Choroid plexus epithelial cell (primary cell): ENCODE measurements around the gene ECM2.
"Not testable (repeated sequence)": the region's sequence is repeated elsewhere in the genome, so short reads cannot be mapped to it uniquely, and the experiment has no call there.

Source experiments
- DNase-seq: peaks from one replicate; pipeline ENCODE4 v3.0.0-alpha.2; 2010; ENCODE audit warnings: low read depth
- H3K4me3 ChIP-seq: 2 replicates; pipeline ENCODE4 v1.5.1; 2011; ENCODE audit warnings: low read depth, mild to moderate bottlenecking, control low read depth, low read length, moderate library complexity
- TF ChIP-seq, protein P1 (sequence below): conservative IDR thresholded peaks from 2 replicates; pipeline ENCODE4 v1.5.1; 2011; ENCODE audit warnings: low read depth, mild to moderate bottlenecking, control low read depth, inconsistent platforms, low read length, moderate library complexity

Gene ECM2

DNA sequence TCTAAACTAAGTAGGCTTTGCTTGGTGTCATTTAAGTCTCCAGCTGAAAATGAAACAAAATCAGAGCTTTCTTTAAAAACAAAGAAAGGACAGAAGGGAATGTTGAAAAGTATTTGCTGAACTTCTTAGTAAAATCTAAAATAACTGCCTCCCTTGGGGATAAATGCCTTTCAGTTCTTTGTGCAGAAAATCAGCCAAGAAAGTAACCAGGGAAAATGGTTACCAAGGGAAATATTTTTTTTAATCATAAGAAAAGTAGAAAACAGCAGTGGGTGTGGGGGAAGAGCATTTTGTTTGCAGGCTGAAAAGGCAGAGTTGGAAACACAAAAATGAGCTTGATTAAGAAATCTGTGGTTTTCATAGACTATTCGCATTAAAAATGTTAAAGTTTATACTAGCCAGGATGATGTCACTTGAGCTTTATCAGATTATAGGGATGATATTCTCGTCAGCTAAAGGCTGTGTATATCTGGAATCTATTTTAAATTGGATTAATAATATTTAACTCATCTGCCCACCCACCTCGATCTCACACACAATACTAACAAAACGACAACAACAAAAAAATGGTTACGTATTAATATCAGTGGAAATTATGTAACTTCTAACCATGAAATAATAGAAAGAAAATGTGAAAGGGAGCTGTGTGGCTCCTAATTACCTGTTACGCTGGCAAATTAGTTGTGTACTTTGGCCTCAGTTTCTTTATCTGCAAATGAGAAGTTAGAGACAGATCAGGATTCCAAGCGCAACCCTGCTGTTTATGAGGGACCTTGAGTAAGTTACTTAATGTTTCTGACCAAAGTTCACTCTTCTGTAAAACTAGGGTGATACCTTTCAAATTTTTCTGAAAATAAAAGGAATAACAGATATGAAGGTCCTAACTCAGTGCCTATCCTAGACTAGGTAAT is at the start of gene ECM2:
TSS of gene ECM2 (minus strand) at position 51 of the 911 bp plus-strand sequence. CDS start 13,124 bp downstream, outside the sequence.
- TF ChIP-seq, protein P1, sequence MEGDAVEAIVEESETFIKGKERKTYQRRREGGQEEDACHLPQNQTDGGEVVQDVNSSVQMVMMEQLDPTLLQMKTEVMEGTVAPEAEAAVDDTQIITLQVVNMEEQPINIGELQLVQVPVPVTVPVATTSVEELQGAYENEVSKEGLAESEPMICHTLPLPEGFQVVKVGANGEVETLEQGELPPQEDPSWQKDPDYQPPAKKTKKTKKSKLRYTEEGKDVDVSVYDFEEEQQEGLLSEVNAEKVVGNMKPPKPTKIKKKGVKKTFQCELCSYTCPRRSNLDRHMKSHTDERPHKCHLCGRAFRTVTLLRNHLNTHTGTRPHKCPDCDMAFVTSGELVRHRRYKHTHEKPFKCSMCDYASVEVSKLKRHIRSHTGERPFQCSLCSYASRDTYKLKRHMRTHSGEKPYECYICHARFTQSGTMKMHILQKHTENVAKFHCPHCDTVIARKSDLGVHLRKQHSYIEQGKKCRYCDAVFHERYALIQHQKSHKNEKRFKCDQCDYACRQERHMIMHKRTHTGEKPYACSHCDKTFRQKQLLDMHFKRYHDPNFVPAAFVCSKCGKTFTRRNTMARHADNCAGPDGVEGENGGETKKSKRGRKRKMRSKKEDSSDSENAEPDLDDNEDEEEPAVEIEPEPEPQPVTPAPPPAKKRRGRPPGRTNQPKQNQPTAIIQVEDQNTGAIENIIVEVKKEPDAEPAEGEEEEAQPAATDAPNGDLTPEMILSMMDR = no peak
- peak within 1 kb of the TSS; percentile 48 for H3K4me3 ChIP-seq
- peak; percentile 72 for DNase-seq

- TF ChIP-seq, protein P1 = no peak
- H3K4me3 ChIP-seq = no peak overlapping the region
- peak; percentile 33 for DNase-seq
Measured at GRCh38 chr9:92576175-92576574, 40.4 kb upstream of the ECM2 start.

GRCh38 chr9:92573612-92574011 is 37.8 kb upstream of the ECM2 start:
- H3K4me3 ChIP-seq, DNase-seq: not testable (repeated sequence)

GRCh38 chr9:92571871-92572270 is 36.1 kb upstream of the ECM2 start:
- not testable (repeated sequence) for DNase-seq

GRCh38 chr9:92564982-92565381 is 29.2 kb upstream of the ECM2 start:
- TF ChIP-seq, protein P1 = no peak
- no peak overlapping the region for H3K4me3 ChIP-seq
- no peak for DNase-seq

More at GRCh38 chr9:92571871-92572270, 36.1 kb upstream of the ECM2 start:
- not testable (repeated sequence) for H3K4me3 ChIP-seq

- DNase-seq = peak; percentile 20
- TF ChIP-seq, protein P1 = no peak
- no peak overlapping the region for H3K4me3 ChIP-seq
Measured at GRCh38 chr9:92564504-92564903, 28.7 kb upstream of the ECM2 start.

DNA sequence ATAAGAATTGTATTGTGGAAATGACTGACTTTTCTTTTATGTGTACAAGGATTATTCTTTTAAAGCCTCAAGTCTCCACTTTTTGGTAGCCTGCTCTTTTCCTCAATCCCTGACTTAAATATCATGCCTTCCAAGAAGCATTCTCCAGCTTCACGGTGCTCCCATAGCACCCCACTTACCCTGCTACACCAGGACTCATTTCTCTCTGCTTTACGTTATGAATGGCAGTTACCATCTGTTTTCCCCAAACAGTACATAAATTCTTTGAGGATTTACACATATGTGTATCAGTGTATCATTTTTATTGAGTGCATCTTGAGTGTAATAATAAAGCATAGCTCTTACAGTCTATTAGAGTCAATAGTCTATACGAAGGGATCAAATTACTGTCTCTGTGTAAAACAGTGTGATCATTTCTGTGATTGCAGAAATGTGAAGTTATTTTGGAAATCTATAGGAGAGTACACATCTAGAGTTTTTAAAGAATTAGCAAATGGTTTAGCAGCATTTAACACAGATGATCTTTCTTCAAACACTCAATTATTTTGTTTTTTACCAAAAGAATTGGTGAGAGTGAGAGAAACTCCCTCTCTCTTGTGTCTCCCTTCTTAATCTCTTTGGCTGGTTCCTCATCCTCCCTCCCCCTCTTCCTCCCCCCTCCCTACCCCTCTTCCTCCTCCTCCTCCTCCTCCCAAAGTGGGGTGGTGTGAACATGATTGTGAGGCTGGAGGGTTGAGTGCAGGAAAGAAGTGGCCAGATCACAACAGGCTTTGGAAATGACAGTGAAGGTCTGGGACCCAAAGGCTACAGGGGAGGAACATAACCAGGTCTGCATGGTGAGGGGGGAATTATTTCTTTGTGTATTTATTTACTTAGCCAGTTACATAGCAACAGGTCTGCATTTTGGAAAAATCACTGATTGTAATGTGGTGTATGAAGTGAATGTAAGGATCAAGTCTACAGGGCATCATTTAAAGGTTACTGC is 27.6 kb upstream of the ECM2 start:
- H3K4me3 ChIP-seq = no peak overlapping the region
- TF ChIP-seq, protein P1 = no peak
- peak; percentile 4 for DNase-seq
